HG03103 (cell line): ENCODE results near the gene MBD2.
"Not testable (repeated sequence)": the region's sequence is repeated elsewhere in the genome, so short reads cannot be mapped to it uniquely, and the experiment has no call there.

Experiments
- ATAC-seq: cut with Tn5 transposase; IDR thresholded peaks from one replicate; pipeline ENCODE4 v1.9.1; 2021; ENCODE audit warnings: low read depth; ENCODE audit not compliant: unreplicated experiment

The MBD2 gene

DNA sequence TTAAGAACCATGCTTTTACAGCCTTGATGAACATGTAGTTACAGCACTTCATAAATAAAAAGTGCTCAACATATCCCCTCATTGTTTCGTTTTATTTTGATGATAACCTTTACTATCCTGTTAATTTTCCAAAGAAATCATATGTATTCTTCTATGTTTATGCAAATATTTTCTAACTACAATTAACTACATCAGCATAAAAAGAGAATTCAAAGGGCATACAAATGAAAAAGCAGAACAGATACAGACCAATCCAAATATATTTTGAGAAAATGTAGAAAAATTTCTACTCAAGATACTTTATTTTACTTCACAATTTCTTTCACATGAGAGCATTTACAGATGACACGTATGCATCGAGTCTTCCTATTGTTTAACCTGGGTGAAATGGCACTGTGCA lies 69.1 kb downstream of the MBD2 start:
- ATAC-seq, result no peak

- no peak for ATAC-seq
These were observed 70.2 kb downstream of the MBD2 start for GRCh38 chr18:54154231-54154630.

- ATAC-seq, result no peak
These were observed 73.1 kb downstream of the MBD2 start for GRCh38 chr18:54151376-54151775.

GRCh38 chr18:54150226-54150625 lies 74.2 kb downstream of the MBD2 start:
- ATAC-seq, result no peak

DNA sequence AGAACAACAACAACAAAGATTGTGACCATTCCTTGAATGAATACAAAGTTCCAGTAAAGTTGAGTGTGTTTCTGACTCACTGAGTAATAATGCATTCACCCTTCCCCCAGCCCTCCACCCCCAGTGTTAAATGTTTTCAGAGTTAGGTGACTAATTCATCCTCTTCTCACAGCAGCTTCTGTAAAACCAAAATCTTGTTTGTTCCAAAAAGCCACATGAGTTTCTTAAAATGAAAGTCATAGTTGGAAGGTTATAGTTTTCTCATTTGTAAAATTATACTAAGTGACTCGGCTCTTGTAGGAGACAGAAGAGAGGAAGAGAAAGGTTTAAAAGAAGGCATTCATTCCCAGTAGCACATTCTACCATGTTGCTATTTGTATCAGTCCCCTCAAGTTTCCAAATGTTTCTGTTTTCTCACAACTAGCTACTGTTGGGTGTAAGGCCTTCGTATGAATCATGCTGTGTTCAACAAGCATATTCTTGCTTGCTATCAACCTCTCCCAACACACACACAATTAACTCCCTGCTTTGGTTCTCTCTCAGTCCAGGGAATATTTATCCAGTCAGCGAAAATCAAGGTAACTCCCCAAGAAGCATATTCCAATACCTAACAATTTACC lies 75.3 kb downstream of the MBD2 start:
- ATAC-seq, result peak; percentile 40

GRCh38 chr18:54148678-54149077 lies 75.8 kb downstream of the MBD2 start:
- ATAC-seq, result no peak

- no peak for ATAC-seq
These were observed 76.3 kb downstream of the MBD2 start for GRCh38 chr18:54148151-54148550.

DNA sequence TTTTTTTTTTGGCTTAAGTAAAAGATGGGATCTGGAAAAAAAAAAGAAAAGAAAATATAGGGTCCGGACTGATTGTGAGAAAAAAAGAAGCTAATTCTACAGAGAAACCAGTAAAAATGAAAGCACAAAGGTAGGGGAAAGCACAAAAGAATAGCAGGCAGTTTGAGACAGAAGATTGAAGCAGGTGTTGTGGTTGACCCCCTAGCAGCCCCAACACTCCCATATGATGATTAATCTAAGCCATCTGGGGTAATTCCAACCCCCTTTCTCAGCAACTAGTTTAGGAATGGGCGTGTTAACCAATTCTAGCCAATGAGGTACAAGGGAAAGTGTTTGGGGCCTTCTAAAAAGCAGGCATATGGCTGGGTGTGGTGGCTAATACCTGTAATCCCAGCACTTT lies 77.0 kb downstream of the MBD2 start:
- peak; percentile 76 for ATAC-seq

- no peak for ATAC-seq
These were observed 83.3 kb downstream of the MBD2 start for GRCh38 chr18:54141041-54141608.

DNA sequence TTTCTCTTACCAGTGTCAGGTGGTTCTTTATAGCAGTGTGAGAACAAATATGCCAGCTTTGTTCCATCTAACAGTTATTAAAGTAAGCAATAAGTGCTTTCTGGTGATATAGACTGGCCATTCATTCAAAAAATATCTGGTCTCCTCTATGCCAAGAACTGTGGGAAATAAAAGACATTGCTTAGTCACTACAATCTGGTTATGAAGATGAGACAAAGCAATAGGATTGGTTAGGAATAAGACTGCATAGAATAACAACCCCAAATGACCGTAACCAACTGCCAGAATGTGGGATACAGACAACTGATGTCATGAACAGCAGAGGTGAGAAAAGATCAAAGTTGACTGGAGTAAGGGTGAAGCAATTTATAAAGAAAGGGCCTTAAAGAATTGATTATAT lies 83.8 kb downstream of the MBD2 start:
- ATAC-seq, result no peak

GRCh38 chr18:54135216-54135615 lies 89.3 kb downstream of the MBD2 start:
- ATAC-seq, result no peak

DNA sequence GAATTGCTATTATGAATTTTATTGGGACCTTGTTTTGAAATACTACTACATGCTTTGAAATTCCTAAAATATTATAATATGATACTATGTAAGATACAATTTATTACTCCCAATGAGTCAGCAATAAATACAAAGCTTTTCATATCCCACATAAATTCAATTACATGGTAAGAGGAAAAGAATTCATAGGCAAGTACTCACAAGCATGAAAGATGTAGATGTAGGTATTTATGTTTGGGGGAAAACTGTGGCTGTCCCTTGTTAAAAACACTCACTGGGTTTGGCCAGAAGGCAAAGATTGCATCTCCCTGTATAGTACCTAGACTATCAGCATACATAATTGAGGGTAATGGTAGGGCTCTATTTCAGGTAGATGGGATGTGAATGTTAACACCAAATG lies 90.4 kb downstream of the MBD2 start:
- no peak for ATAC-seq

DNA sequence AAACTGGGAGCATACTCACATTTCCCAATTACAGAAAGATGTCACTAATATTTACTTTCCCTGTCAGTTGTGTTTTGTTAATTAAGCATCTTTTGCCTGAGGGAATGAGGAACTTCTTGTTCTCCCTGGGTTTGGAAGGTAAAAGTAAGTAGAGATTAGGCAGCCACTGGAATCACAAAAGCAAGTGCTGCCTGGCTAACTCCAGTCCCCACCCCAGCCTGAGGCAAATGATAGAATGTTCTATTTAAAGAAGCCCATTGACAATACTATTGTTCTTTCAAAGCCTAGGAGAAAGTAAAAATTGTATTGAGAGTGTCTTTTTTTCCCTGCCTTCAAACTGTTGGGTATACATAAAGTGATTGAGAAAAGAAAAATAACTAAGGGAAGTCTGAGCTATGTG lies 93.8 kb downstream of the MBD2 start:
- no peak for ATAC-seq

- ATAC-seq, result no peak
These were observed 94.3 kb downstream of the MBD2 start for GRCh38 chr18:54130177-54130576.

- no peak for ATAC-seq
These were observed 94.9 kb downstream of the MBD2 start for GRCh38 chr18:54129448-54130067.

DNA sequence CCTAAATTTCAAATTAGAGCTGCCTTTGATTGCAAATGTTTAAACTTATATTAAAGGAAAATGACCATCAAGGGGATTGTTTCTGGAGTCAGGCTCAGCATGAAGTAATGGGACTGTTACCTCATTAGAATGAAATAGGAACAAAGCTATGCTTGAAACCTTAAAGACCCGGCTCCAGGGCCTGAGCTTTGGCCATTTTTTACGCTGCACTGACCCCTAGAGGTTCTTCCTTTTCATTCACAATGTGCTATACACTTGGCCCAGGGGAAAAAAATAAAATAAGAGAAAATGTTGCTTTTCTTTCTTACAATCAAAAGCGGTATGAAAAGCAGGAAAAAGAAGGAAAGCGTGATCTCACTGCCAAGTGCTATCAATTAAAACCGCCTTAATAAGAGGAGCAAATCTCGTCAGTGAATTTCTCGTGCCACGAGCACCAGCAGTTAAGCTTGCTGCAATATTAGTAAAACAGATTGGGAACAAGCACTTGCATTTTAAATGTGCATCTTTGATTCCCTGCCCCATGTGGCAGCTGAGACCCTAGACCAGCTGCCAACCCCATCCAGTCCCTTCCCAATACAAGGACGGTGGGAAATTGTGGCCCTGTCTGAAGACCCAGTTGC lies 96.6 kb downstream of the MBD2 start:
- ATAC-seq, result peak; percentile 88

GRCh38 chr18:54125429-54125828 lies 99.0 kb downstream of the MBD2 start:
- ATAC-seq, result no peak

- not testable (repeated sequence) for ATAC-seq
These were observed 100.6 kb downstream of the MBD2 start for GRCh38 chr18:54123720-54124440.

DNA sequence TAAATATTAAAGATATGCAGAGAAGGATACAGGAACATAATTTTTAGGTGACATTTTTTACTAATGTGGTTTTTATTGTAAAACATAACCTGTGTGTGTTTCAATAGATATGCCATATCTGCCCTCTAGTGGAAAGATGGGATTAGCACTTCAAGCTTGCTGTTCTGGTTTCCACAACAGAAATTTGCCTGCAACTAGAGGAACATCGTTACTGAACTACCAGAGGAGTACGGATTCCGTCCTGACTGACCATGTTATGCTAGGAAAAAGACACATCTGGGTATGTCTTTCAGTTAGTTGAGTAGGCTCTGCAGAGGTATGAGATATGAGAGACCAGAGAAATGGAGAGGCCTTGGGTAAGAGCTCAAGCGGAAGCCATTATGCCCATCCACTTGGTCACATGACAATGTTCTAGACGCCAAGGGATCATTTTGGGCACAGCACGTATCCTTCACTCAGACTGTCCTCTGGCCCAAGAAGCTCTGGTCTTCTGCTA lies 104.9 kb downstream of the MBD2 start:
- peak; percentile 93 for ATAC-seq

DNA sequence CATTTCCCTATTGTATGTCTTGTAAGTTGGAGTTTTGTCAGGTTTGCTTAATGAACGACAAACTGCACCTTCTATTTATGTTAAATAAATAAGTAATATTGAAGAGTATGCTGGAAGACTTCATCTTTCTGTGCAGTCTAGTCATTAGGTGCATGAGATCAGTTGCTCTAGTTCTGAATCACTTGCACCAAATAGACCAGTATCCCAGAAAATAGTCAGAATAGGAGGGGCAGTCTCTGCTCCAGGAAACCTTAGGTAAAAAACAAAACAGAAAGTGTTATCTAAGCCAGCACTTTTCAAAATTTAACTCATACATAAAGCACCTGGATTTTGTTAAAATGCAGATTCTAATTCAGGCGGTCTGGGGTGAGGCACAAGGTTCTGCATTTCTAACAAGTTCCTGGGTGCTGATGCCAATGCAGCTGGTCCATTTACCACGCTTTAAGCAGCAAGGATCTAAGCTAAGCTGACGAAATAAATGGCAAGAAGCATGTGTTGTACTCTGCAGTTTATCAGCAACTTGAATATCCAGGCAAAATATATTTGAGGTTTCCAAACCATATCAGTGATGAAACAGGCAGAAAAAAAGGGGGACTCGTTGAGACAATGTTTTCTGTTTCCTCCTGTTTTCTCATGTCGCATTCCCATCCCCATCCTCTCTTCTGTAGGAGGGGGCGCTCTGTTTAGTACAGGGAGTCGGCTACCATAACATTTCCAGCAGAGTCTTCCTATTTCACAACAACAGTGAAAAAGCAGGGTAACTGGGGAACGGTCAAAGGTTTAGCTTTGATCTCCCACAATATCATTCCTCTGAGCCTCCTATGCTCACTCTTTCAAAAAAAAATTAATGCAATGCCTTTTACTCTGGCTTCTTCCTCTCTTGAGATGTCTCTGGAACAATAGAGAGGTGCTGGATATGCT lies 106.4 kb downstream of the MBD2 start:
- ATAC-seq, result no peak
